T-helper 1 cell treated with Interleukin-12 subunit alpha and Interleukin-12 subunit beta and Interleukin-4 antibody, amounts not matched to agents 30 ng/mL and 1 ng/mL, for 36 hours (primary cell): ENCODE measurements around the gene TNIK. TPM values are rescaled to one million over a fixed set of nuclear protein-coding genes. Genes with fewer than 3 reads are reported as not detected.
"Not testable (repeated sequence)": the region's sequence is repeated elsewhere in the genome, so short reads cannot be mapped to it uniquely, and the experiment has no call there.

Source experiments
- intact Hi-C: fragments of 100-400 bp; cut with micrococcal nuclease; formaldehyde crosslinking; loops from one replicate; pipeline ENCODE4 v1.15.1; 2024
- total RNA-seq: library from RNA; stranded (reverse); gene quantifications from 2 replicates; pipeline ENCODE4 v1.2.3, GENCODE V29; 2022

TNIK gene
- total RNA-seq, 1 donor from 2014 or later: 51.5 TPM

DNA sequence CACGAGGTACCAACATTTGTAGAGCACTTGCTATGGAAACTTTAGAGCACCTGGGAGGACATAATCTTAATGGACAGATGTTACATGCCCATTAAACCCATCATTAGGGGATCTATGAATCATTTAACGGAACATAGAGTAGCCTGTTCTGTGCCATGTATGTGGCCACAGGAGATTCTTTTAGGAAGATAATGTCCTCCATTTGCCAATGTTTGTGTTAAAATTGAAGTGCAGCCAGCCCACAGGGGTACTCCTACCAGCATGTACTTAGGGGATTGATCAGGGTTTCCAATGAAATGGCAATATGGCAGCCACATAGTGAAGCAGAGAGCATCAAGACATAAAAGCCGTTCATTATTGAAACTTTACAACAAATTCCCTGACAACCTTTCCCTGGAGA is 70.7 kb downstream of the TNIK start:
- intact Hi-C loops: no loop called here

DNA sequence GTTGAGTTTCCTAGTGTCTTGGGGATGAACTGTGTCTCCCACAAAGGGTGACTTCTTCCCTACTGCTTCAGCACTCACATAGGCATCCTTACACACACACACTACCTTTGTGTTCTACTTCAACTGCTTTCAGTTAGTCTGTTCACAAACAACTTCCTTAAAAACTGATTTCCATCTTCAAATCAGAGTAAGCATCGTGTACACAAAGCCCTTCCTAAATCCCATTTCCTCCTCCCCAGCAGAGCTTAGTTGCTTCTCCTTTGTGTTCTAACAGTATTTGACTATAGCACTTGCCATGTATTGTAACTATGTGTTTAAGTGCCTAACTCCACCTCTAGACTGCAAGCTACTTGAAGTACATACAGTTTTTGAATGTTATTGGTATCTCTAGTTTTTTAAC is 71.7 kb downstream of the TNIK start:
- intact Hi-C loops: no loop called here

DNA sequence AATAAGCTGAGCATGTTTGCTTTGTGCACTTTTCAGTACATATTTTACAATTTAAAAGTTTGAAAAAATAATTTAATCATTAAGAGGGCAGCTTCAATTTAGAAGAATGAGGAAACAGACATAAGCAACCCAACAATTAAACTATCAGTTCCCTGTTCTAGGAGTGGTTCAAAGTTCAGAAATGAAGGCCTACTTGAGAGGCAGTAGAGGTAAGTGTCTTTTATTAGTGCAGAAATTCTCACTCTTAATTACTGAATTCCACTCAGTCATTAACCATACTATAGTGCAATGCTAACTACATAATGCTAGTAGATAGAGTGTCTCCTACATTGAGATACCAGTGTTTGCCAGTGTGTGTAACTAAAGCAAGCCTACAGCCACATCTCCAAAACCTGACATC is 73.1 kb downstream of the TNIK start:
- intact Hi-C loops: no loop called here

DNA sequence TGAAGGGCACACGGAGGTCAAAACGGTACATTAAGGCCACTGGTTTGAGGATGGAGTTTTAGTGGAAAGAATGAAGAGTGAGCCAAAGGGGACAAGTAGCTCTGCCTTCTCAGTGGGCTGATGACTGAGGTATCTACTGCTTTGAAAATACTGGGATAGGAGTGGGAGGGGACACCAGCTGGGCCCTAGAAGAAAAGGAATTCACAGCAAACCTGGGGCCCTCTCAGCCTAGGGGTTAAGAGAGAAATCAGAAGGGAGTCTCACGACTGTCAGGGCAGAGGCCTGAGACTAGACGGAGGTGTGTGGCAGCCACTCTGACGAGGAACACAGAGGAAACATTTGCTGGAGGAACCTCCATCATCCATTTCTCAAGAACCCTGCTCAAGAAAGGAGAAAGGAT is 75.1 kb downstream of the TNIK start:
- intact Hi-C loops: no loop called here

DNA sequence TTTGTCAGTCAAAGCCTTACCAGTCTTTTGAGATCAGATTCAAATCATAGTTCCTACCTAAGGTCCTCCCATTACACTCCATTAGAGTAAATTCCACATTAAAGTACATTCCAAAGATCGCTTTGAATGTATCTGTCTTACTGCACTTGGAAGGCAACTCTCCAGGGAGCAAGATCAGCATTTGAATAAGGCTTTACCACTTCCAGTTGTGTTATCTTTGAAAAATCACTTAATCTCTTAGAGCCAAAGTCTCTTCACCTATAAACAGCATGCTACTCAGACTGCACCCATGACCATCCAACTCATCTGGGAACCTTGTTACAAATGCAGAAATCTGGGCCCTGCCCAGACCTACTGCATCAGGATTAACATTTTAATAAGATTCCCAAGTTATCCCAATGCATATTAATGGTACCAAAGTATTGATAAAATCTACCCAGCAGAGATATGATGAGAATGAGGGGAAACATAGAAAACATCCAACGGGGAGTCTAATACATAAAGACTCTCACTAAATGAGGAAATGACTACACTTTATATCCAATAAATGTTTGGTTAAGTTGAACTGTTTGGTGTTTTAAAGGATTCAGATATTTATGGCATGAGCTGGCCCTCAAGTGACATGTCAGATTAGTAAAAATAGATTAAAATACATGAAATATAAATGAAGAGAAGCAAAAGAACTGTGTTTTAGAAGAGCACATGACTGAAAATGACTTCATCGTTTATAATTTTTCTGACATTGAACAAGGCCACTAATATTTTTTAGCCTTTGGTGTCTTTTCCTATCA is 75.9 kb downstream of the TNIK start:
- intact Hi-C loops: no loop called here

DNA sequence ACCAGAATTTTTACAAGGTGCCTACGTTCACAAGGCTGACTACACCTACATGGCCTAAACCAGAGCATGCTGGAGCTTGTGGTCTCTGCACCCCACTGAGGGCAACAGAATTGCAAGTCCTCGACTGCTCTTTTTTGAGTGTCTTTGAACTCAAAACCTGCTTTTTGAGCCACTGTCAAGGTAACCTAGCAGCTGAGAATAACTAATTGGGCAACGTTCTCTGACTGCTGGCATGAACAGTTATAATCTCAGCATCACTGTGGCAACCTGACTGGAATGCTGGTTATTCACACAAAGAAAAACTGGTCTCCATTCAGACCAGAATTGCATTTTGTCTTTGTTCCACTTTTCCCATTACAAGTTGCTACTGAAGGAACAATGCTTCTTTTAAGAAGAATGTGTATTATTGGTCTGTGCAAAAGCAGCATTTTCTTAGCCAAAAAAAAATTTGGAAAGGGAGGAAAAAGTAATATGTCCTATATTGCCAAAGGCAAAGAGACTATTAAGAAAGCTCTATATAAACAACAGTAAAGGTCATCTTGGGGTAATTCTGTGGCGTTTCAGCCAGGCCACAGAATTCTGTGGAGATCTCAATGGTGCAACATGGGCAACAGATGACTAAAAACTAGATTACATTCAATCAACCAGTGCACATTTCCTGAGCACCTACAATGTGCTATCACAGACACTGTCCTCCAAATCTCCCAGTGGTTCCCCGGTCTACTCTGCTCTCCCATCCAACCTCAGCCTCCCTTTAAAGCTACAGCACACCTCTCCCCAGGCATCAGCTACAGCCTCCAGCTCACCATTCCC is 76.8 kb downstream of the TNIK start:
- intact Hi-C loops: no loop called here

DNA sequence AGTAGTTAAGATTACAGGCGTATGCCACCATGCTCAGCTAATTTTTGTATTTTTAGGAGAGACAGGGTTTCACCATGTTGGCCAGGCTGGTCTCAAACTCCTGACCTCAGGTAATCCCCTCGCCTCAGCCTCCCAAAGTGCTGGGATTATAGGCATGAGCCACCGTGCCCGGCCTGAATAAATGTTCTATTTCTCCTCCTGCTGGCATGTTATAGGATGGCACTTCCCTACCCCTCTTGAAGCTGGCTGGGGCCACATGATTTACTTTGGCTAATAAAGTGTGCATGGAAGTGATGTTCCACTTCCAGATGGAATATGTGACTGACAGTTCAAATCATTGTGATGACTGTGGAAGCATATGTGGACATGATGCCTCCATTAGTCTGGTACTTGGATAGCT is 77.9 kb downstream of the TNIK start:
- intact Hi-C loops: not testable (repeated sequence)

DNA sequence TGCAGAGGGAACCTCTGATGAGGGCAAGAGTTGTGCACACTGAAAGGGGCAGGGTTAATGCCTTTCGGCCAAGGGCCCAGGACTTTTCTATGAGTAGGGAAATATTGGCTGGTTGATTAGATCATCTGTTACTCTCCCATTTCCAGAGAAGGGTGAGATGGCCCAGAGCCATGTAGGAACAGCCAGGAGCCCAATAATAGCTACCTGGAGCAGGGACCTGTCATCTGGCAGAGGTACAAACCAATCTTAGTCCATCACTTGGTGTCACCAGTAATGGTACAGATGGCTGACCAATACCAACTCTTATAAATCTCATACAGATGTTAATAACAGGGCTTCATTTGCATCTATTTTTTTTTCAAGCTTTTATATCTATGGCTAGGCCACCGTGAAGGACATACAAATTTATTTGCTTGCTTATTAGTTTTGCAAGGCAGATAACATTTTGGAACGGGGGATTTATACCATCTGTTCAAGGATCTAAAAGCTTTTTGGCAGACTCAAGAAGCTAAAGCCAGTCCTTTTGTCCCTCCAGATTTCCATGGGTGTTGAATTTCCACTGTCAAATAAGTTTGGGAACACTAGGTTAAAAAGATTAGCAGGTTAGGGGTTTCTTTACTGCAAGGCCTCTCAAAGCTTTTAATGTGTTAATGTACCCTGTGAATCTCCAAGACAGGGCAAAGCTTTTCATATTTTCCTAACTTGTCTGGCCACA is 79.3 kb downstream of the TNIK start:
- intact Hi-C loops: no loop called here

DNA sequence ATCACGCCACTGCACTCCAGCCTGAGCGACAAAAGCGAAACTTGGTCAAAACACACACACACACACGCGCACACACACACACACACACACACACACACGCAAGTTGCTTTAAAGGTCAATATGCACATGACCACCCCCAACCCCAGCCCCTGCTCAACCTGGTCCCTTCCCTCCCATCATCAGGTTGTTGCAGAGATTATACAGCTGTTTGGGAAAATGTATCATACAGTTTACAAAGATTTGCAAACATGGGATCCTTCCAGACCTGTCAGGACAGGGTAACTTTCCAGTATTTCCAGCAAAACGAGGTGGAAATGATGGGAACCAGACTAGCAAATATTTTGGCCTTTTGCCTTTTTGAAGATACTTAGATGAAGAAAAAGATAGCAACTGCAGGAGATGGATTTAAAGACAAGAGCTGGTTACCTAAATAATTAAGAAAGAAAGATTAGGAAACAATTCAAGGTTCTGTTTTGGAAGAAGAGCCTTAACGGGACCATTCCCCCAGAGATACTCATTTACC is 80.2 kb downstream of the TNIK start:
- intact Hi-C loops: no loop called here

DNA sequence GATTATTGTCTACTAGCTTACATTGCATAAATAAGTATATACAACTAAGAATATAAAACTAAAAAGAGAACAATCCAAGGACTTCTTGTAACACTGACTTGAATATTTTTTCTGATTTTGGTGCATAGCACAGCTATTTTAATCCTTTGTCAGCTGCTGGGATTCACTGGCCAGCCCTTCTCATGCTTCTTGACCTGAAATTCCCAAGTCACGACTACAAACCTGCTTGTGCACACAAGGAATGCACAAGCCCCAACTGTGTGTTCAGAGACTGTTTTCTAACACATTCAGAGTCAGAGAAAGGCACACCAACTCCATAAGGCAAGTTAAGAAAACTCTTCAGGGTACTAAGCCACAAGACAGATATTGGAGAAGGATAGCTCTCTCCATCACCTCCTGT is 80.9 kb downstream of the TNIK start:
- intact Hi-C loops: no loop called here

DNA sequence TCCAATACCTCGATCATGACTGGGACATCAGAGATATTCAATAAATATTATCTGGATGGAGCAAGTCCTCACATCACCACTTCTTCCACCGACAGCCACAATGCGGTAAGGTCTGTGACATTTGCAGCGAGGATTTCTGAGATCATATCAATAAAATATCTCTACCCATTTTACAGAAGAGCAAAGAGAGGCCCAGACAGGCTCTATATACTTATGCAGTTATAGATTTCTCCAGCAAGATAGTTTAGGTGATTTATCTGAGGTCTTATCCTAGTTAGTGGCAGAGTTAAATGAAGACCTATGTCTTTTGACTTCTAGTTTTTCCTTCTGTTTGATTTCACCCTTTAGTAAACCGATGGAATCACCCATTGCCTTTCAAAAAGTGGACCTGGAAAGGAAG is 81.6 kb downstream of the TNIK start:
- intact Hi-C loops: no loop called here

DNA sequence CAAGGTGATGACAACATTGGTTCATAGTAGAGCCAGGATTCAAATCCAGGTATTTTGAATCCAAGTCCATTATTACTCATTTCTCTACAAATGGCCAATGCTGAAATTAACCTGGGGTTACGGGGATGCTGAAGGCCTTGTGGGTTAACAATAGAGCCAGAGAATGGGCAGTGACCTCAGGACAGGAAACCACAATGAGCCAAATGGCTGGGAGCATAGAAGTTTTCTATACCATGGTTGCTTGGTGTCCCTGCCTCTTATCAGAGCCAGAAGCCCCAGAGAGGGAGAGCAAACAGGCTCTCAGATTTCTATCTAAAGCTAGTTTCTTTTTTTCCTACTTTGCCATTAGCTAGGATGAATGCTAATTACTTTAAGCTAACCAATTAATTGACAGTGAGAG is 82.3 kb downstream of the TNIK start:
- intact Hi-C loops: no loop called here

DNA sequence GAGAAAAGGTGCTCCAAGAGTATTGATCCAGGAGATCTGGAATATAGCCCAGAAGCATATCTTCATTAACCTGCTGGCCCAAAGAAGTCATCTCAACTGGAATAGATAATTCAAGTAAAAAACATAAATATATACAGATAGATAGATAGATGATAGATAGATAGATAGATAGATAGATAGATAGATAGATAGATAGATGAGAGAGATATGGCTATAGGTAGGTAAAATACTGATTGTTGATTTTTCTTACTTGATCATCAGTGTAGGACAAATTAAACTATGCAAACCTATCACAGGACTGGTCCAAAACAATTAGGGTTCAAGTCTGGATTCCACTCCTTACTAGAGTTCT is 83.6 kb downstream of the TNIK start:
- intact Hi-C loops: no loop called here

DNA sequence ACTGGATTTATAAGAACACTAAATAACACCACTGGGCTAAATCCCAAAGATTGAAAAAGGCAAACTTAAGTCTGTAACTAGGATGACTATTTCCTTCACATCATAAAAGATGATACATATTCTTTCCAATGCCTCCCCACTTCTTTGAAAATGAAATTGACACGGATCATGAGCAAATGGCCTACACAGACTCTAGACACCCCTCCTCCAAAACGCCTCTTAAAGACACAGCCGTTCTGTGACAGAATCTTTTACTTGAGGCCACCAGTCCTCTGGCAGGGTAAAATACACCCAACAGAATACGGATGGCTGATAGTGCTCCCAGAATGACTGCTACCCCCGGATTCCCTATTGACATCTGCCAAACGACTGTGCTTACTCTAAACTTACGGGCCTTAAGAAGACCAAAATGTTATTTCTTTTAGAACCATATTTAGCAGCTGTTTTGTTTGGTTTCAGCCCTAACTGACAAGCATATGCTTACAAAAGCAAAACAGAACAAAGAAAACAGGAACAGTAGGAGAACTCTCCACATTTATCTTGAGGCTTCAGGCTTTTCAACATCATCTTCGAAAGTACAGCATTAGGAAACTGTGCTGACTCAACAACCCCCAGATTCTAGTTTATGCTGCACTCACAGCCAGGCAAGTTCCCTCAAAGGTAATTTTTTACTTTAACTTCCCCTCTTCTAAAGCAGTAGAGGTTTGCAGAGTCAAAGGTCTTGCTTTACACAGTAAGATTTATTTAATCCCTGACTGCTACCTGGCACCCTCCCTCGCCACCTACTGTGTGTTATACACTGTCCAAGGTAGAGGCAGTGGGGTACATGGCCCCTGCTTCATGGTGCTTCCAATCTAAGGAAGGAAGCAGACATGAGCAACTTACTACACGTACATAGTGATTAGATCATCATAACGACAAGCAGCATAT is 84.3 kb downstream of the TNIK start:
- intact Hi-C loops: no loop called here

DNA sequence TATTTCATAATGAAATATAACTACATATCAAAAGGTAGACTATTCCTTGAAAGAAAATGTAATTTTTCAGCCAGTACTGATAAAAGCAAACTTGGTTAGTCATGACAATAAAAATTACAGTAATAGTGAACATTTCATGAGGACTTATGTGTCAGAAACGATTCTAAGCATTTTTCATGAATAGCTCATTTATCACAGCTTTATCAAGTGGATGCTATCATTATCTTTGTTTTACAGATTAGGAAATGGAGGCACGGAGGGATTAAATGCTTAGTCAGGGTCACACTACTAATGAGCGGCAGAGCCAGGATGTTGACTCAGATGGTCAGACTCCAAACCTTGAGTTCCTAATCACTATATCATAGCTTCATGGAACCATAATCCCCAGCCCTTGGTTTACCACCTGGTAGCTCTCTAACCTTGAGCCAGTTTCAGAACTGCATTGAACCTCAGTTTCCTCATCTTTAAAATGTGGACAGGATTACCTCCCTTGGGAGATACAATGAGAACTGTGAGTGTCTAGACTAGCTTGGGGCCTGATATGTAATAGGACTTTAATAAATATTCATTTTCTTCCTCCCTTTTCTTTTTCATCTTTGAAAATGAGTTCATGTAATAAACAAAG is 85.4 kb downstream of the TNIK start:
- intact Hi-C loops: no loop called here

DNA sequence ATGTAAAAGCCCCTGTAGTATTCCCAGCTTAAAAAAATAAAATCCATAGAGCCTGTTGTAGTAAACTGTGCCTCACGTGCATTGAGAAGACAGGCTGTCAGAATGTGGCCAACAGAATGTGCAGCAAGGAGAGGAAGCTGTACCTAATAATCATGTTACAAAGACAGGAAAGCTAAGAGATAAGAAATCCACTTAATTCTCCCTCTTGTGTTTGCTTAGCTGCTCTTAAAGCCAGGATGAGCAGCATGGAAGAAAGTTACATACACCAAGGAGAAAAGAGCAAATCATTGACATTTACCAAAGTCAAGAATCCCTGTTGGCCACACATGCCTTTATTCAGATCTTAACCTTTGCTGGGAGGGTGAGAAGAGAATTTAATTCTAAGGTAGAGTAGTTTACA is 85.9 kb downstream of the TNIK start:
- intact Hi-C loops: no loop called here

DNA sequence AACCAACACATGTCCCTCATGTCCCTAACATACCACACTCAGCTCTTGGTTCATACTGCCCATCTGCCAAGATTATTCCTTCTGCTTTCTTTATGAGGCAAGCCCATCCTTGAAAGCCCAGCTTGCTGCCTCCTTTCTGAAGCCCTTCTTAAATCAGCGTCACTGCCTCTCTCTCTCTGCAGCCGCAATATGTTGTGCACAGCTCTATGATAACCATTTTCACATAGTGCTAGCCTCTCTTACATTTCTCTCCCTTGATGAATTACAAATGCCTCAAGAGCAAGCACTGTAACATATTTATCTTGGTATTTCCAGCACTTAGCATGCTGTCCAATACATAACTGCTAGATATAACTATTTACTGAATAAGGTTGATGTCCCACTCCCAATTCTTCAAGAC is 86.5 kb downstream of the TNIK start:
- intact Hi-C loops: no loop called here

DNA sequence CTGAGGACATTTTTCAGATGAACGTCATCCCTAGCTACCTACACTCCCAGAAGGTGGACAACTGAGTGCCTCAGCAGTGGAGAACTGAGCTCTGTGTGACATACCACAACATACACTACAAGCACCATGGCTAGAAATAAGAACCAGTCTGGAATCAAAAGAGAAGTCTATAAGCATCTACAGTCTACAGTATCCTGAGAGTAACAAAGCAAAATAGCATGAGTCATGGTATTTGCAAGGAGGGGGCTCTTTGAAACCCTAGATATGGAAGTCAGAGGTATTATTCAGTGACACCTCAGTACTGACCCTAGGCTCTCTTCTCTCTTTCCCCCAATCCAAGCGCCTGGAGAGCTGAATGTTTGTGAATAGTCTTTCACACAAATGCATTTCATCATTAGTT is 87.5 kb downstream of the TNIK start:
- intact Hi-C loops: no loop called here

DNA sequence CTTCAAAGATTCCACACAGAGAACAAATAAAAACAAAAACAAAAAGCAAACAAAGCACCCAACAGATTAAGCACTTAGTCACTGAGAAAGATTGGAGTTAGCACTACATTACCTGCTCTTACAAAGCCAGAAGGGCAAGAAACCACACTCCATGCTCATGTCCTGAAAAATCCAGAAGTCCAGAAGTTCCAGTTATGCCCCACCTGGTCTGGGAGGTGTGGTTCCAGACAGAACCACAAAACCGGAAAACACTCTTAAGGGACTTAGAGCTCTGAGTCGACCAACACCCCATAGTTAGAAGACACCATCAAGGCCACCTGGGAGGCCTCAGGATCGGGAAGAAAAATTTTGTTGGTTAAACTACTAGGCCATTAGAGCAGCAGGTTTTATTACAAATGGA is 88.9 kb downstream of the TNIK start:
- intact Hi-C loops: no loop called here

DNA sequence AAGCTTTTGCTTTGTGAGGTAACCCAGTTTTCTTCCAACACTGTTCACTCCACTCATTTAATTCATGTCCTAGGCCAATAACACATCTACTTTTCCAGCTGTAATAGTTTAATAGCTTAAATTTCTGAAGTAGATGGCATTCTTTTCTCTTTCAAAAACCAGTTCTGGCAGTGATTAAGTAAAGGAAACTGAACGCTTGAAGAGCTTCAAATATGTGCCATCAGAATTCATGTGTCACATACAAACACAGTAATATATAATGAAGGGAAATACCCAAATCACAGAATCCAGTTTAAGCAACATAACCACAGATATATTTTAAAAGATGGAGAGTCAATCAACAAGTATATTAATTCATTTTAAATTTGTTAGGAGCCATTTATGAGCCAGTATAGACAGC is 91.0 kb downstream of the TNIK start:
- intact Hi-C loops: no loop called here

DNA sequence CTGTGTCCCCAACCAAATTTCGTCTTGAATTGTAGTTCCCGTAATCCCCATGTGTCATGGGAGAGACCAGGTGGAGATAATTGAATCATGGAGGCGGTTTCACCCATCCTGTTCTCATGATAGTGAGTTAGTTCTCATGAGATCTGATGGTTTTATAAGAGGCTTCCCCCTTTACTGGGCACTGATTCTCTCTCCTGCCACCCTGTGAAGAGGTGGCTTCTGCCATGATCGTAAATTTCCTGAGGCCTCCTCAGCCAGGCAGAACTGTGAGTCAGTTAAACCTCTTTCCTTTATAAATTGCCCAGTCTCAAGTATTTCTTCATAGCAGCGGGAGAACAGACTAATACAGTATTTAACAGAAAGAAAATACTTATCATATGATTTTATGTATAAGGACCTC is 93.5 kb downstream of the TNIK start:
- intact Hi-C loops: not testable (repeated sequence)
